H1 (cell line): ENCODE data around the gene ESD. TPM values are rescaled to one million over a fixed set of nuclear protein-coding genes. Genes with fewer than 3 reads are reported as not detected.

Experiments used
- BCL11A ChIP-seq, 2 experiments: IDR thresholded peaks; one replicate each; pipeline ENCODE4 v1.6.1; 2011; ENCODE audit warnings: low read depth in 2 of 2, low read length in 2 of 2, mild to moderate bottlenecking in 2 of 2
- CTBP2 ChIP-seq: IDR thresholded peaks from 2 replicates; pipeline ENCODE4 v1.7.0; 2011; ENCODE audit warnings: borderline replicate concordance, mild to moderate bottlenecking, moderate library complexity, mixed read lengths, low read length; ENCODE audit not compliant: insufficient read depth, insufficient read length
- EGR1 ChIP-seq: IDR thresholded peaks from 2 replicates; pipeline ENCODE4 v1.6.1; 2011; ENCODE audit warnings: low read depth, low read length, borderline replicate concordance
- GABPA ChIP-seq: IDR thresholded peaks from 2 replicates; pipeline ENCODE4 v1.6.1; 2011; ENCODE audit warnings: mild to moderate bottlenecking, low read length, moderate library complexity, borderline replicate concordance; ENCODE audit not compliant: insufficient read depth
- GTF2F1 ChIP-seq: IDR thresholded peaks from 2 replicates; pipeline ENCODE4 v1.6.1; 2012; ENCODE audit warnings: low read depth, low read length, improper control_type of control experiment, borderline replicate concordance
- SAP30 ChIP-seq: fragments of 300-600 bp; sonication (generic); IDR thresholded peaks from 2 replicates; pipeline ENCODE4 v1.7.1; 2012; ENCODE audit warnings: low read length, moderate library complexity, mild to moderate bottlenecking, inconsistent platforms; ENCODE audit not compliant: insufficient read depth, insufficient replicate concordance
- SIX5 ChIP-seq: IDR thresholded peaks from 2 replicates; pipeline ENCODE4 v1.6.1; 2011; ENCODE audit warnings: mild to moderate bottlenecking, low read depth, low read length
- SP4 ChIP-seq: IDR thresholded peaks from 2 replicates; pipeline ENCODE4 v1.6.1; 2012; ENCODE audit warnings: low read length, inconsistent platforms
- TAF7 ChIP-seq: optimal IDR thresholded peaks from 2 replicates; pipeline ENCODE3; 2011; ENCODE audit warnings: low read depth, mild to moderate bottlenecking, inconsistent platforms, low read length, moderate library complexity, borderline replicate concordance
- polyA plus RNA-seq, 7 experiments: library from polyadenylated mRNA; depleted of rRNA in 3 of 7; stranded (reverse) in 5 of 7; unstranded in 2 of 7; fragments of >200 nt in 5 of 7; fragments of 200-250 nt in 2 of 7; gene quantifications; 1 replicate in 5 of 7; 2 replicates in 1 of 7; 4 replicates in 1 of 7; pipeline versions ENCODE4 v1.2.1 to v1.2.3, GENCODE V29; 2011 to 2013; ENCODE audit warnings: missing spikeins in 2 of 7, mixed read lengths in 2 of 7
- total RNA-seq: library from RNA; stranded (reverse); fragmentation: NEBNext Ultra II Directional; extraction: Animal tissue kit (Norgen Biotek cat#: 25700); gene quantifications from 2 replicates; pipeline ENCODE4 v1.2.1, GENCODE V29; 2021
- TF ChIP-seq, protein P1 (sequence below): IDR thresholded peaks from 2 replicates; pipeline ENCODE4 v1.6.1; 2012; ENCODE audit warnings: low read length, inconsistent platforms

Gene ESD
- total and polyA plus RNA-seq, 2 of the 8 experiments (the other 6 are each of a cell fraction or from before 2014, with no cell fraction given) = 40.3 to 55.8 TPM

DNA sequence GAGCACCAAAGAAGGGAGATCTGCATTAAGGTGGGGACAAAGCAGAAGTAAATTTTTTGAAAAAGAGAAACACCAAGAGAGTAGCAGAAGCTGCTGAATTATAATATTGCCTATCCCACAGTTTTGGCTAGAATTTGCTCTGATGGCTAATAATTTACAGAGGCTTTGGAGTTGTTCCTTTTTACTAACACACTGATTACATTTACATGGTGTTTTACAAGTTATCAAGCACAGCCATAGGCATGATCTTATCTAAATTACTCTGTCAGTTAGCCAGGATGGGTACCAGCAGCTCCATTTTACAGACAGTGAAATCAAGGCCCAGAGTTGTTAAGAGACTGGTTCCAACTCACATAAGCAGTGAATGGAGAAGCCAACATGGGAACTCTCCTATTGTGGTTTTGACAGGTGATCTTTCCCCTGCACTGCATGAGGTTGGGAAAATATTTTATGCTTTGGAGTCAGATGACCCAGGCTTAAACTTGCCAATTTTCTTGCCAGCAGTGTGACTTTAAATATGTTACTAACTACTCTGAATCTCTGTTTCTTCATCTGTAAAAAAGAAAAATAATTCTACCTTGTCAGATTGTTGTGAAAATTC is 33.5 kb upstream of the ESD start (continued):
- TF ChIP-seq, protein P1, sequence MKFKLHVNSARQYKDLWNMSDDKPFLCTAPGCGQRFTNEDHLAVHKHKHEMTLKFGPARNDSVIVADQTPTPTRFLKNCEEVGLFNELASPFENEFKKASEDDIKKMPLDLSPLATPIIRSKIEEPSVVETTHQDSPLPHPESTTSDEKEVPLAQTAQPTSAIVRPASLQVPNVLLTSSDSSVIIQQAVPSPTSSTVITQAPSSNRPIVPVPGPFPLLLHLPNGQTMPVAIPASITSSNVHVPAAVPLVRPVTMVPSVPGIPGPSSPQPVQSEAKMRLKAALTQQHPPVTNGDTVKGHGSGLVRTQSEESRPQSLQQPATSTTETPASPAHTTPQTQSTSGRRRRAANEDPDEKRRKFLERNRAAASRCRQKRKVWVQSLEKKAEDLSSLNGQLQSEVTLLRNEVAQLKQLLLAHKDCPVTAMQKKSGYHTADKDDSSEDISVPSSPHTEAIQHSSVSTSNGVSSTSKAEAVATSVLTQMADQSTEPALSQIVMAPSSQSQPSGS = no peak
- no peak for TF ChIP-seq CTBP2
- TF ChIP-seq SAP30 = no peak
- TF ChIP-seq SIX5 = no peak
- no peak for TF ChIP-seq GABPA
- TF ChIP-seq BCL11A (IDR thresholded peaks at IDR 0.05; ENCODE audit: low read depth in 2 of 2, low read length in 2 of 2) = no peak
- no peak for TF ChIP-seq GTF2F1
- no peak for TF ChIP-seq EGR1
- no peak for TF ChIP-seq TAF7
- TF ChIP-seq SP4 = no peak
- TF ChIP-seq, all 59 proteins: peak for 0
